ENCODE measurements around the gene LRP5. TPM values are rescaled to one million over a fixed set of nuclear protein-coding genes. Genes with fewer than 3 reads are reported as not detected.

LRP5 gene
- total and polyA plus RNA-seq, 4 experiments from 2014 or later: 0.61 to 1.9 (median 1.4) TPM; not detected in 1

DNA sequence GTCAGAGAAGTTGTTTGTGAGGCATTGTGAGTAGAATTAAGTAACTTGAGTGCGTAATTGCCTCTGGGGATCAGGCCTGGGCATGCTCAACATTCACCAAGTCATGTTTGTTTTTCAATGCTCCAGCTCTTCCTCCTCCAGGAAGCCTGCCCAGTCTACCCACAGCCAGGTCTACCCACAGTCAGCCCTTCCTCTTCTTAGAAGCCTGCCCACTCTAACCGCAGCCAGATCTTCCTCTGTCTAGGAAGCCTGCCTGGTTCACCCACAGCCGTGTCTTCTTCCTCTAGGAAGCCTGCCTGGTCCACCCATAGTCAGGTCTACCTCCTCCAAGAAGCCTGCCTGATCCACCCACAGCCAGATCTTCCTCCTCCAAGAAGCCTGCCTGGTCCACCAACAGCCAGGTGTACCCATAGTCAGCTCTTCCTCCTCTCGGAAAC lies 25.0 kb downstream of the LRP5 start:
- Mint-ChIP-seq H3K4me3 (peak overlapping the region in 4 of 8 donors; percentile 6 to 75 (median 66)), H3K27me3 (no peaks in the 10 kb centered on the region), H3K4me1 (peaks cover 41 to 69% (median 53%) of the 10 kb centered on the region in 4 donors), H3K36me3 (no peaks in the 10 kb centered on the region), H3K27ac (peak overlapping the region in 3 of 7 donors; percentile 15 to 58 (median 30)), H3K9me3 (no peaks in the 10 kb centered on the region)
- POLR2A ChIA-PET (ENCODE audit: partially characterized antibody): no interaction called here
- no peaks in the 10 kb centered on the region for H3K9me3 ChIP-seq (ENCODE audit: control insufficient read depth in 1 of 2, low read length in 2 of 2)
- no peak overlapping the region for H3K27ac ChIP-seq (ENCODE audit: low read depth, low read length)
- H3K4me1 ChIP-seq (ENCODE audit: insufficient read depth, low read length): peaks cover 54% of the 10 kb centered on the region
- H3K36me3 ChIP-seq (ENCODE audit: insufficient read depth, low read length): no peaks in the 10 kb centered on the region
- H3K27me3 ChIP-seq (ENCODE audit: insufficient read depth, low read length): no peaks in the 10 kb centered on the region
- DNase-seq: no peak
- no peak overlapping the region for H3K4me3 ChIP-seq (ENCODE audit: low read length in 2 of 2)
- CTCF ChIA-PET (ENCODE audit: partially characterized antibody): interaction anchor here (1.5 kb wide), 1 partner anchor 80 kb away, joined by 4 read pairs; no protein-coding TSS in a partner anchor
- intact Hi-C loops (cut with micrococcal nuclease): no loop called here

GRCh38 chr11:68338051-68338780 lies 25.8 kb downstream of the LRP5 start:
- DNase-seq: no peak
- Histone ChIP-seq H3K27me3 (ENCODE audit: insufficient read depth, low read length) (no peaks in the 10 kb centered on the region), H3K9me3 (ENCODE audit: control insufficient read depth in 1 of 2, low read length in 2 of 2) (no peaks in the 10 kb centered on the region), H3K27ac (ENCODE audit: low read depth, low read length) (no peak overlapping the region), H3K36me3 (ENCODE audit: insufficient read depth, low read length) (no peaks in the 10 kb centered on the region), H3K4me3 (ENCODE audit: low read length in 2 of 2) (no peak overlapping the region), H3K4me1 (ENCODE audit: insufficient read depth, low read length) (peaks cover 54% of the 10 kb centered on the region)
- POLR2A ChIA-PET (ENCODE audit: partially characterized antibody): no interaction called here
- CTCF ChIA-PET (ENCODE audit: partially characterized antibody): interaction anchor here (1.5 kb wide), 1 partner anchor 81 kb away, joined by 4 read pairs; no protein-coding TSS in a partner anchor
- Mint-ChIP-seq H3K4me1 (peaks cover 36 to 61% (median 46%) of the 10 kb centered on the region in 4 donors), H3K9me3 (no peaks in the 10 kb centered on the region), H3K27me3 (no peaks in the 10 kb centered on the region), H3K36me3 (no peaks in the 10 kb centered on the region), H3K4me3 (peak overlapping the region in 3 of 8 donors; percentile 4 to 72 (median 56)), H3K27ac (no peak overlapping the region)
- intact Hi-C loops (cut with micrococcal nuclease): no loop called here

- POLR2A ChIA-PET (ENCODE audit: partially characterized antibody): interaction anchor here (1.3 kb wide), 1 partner anchor 68 kb away, joined by 4 read pairs; the partner anchor contains the start of gene C11orf24
- peak; percentile 40 to 55 (median 48) for DNase-seq
- H3K36me3 Mint-ChIP-seq: no peaks in the 10 kb centered on the region
- Histone ChIP-seq H3K9me3 (ENCODE audit: control insufficient read depth in 1 of 2, low read length in 2 of 2) (no peaks in the 10 kb centered on the region), H3K27me3 (ENCODE audit: insufficient read depth, low read length) (no peaks in the 10 kb centered on the region), H3K4me1 (ENCODE audit: insufficient read depth, low read length) (peaks cover 54% of the 10 kb centered on the region), H3K36me3 (ENCODE audit: insufficient read depth, low read length) (no peaks in the 10 kb centered on the region), H3K27ac (ENCODE audit: low read depth, low read length) (no peak overlapping the region), H3K4me3 (ENCODE audit: low read length in 2 of 2) (no peak overlapping the region)
- intact Hi-C loops (cut with micrococcal nuclease): no loop called here
- peak overlapping the region in 6 of 7 donors; percentile 0 to 83 (median 79) for H3K27ac Mint-ChIP-seq
- peak overlapping the region in 6 of 8 donors; percentile 5 to 48 (median 36) for H3K4me3 Mint-ChIP-seq
- peaks cover 36 to 56% (median 46%) of the 10 kb centered on the region in 4 donors for H3K4me1 Mint-ChIP-seq
- CTCF ChIA-PET (ENCODE audit: partially characterized antibody): interaction anchor here (1.3 kb wide), 1 partner anchor 82 kb away, joined by 3 read pairs; no protein-coding TSS in a partner anchor
- no peaks in the 10 kb centered on the region for H3K27me3 Mint-ChIP-seq
- H3K9me3 Mint-ChIP-seq: no peaks in the 10 kb centered on the region
Measured at GRCh38 chr11:68340003-68340767, 27.8 kb downstream of the LRP5 start.

- intact Hi-C loops (cut with micrococcal nuclease): no loop called here
- H3K27me3 Mint-ChIP-seq: no peaks in the 10 kb centered on the region
- H3K36me3 ChIP-seq (ENCODE audit: insufficient read depth, low read length): no peaks in the 10 kb centered on the region
- H3K4me3 ChIP-seq (ENCODE audit: low read length in 2 of 2): no peak overlapping the region
- DNase-seq: peak in 4 of 5 donors; percentile 26 to 41 (median 32)
- H3K36me3 Mint-ChIP-seq: no peaks in the 10 kb centered on the region
- peaks cover 46% of the 10 kb centered on the region for H3K4me1 ChIP-seq (ENCODE audit: insufficient read depth, low read length)
- no peaks in the 10 kb centered on the region for H3K27me3 ChIP-seq (ENCODE audit: insufficient read depth, low read length)
- peak overlapping the region in 5 of 8 donors; percentile 5 to 51 (median 36) for H3K4me3 Mint-ChIP-seq
- ChIA-PET POLR2A (ENCODE audit: partially characterized antibody) (interaction anchor here (1.3 kb wide), 1 partner anchor 69 kb away, joined by 4 read pairs; the partner anchor contains the start of gene C11orf24), CTCF (ENCODE audit: partially characterized antibody) (no interaction called here)
- peaks cover 0 to 1% (median 0%) of the 10 kb centered on the region in 8 donors for H3K9me3 Mint-ChIP-seq
- H3K27ac Mint-ChIP-seq: peak overlapping the region in 3 of 7 donors; percentile 0 to 63 (median 29)
- peaks cover 35 to 52% (median 44%) of the 10 kb centered on the region in 4 donors for H3K4me1 Mint-ChIP-seq
- no peaks in the 10 kb centered on the region for H3K9me3 ChIP-seq (ENCODE audit: control insufficient read depth in 1 of 2, low read length in 2 of 2)
- H3K27ac ChIP-seq (ENCODE audit: low read depth, low read length): no peak overlapping the region
Measured at GRCh38 chr11:68340784-68341556, 28.6 kb downstream of the LRP5 start.

- Mint-ChIP-seq H3K4me3 (no peak overlapping the region), H3K27ac (peak overlapping the region in 2 of 7 donors; percentile 52 to 69), H3K36me3 (no peaks in the 10 kb centered on the region), H3K9me3 (peaks cover 0 to 2% (median 0%) of the 10 kb centered on the region in 8 donors), H3K27me3 (no peaks in the 10 kb centered on the region), H3K4me1 (peaks cover 33 to 47% (median 39%) of the 10 kb centered on the region in 4 donors)
- H3K4me1 ChIP-seq (ENCODE audit: insufficient read depth, low read length): peaks cover 40% of the 10 kb centered on the region
- H3K27me3 ChIP-seq (ENCODE audit: insufficient read depth, low read length): no peaks in the 10 kb centered on the region
- DNase-seq: no peak
- ChIA-PET POLR2A (ENCODE audit: partially characterized antibody) (no interaction called here), CTCF (ENCODE audit: partially characterized antibody) (no interaction called here)
- no peaks in the 10 kb centered on the region for H3K36me3 ChIP-seq (ENCODE audit: insufficient read depth, low read length)
- intact Hi-C loops (cut with micrococcal nuclease): no loop called here
- no peak overlapping the region for H3K4me3 ChIP-seq (ENCODE audit: low read length in 2 of 2)
- no peak overlapping the region for H3K27ac ChIP-seq (ENCODE audit: low read depth, low read length)
- no peaks in the 10 kb centered on the region for H3K9me3 ChIP-seq (ENCODE audit: control insufficient read depth in 1 of 2, low read length in 2 of 2)
Measured at GRCh38 chr11:68341557-68342458, 29.4 kb downstream of the LRP5 start.

DNA sequence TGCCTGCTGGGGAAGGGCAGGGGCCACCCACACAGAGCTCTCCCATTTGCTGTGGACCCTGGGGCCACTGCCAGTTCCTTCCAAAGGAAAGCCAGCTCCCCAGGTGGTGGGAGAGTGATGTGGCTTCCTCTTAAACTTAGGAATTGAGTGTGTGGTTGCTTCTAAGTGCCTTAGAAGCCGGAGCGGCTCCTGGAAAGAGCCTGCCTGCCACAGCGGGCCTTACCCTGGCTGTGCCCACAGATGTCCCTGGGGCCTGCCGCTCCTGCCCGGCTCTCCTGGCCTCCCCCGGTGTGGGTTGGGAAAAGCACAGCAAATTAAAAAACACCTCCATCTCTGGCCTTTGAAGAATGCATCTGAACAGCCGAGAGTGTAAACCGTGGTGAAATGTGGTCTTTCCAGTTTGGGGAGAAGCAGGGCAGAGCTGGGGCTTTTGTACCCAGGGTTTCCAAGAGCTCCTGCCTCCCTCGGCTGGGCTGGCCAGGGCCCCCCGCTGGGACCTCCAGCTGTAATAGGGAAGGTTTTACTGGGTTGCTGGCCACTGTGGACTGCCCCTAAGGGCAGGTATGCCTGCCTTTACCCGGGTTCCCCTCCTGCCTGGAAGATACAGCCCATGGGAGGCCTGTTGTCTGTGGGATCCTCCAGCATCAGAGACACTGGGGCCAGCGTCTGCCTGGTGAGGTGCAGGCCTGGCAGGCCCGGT lies 30.2 kb downstream of the LRP5 start:
- peaks cover 32% of the 10 kb centered on the region for H3K4me1 ChIP-seq (ENCODE audit: insufficient read depth, low read length)
- CTCF ChIA-PET (ENCODE audit: partially characterized antibody): no interaction called here
- H3K9me3 Mint-ChIP-seq: peaks cover 0 to 2% (median 0%) of the 10 kb centered on the region in 8 donors
- no peak overlapping the region for H3K27ac ChIP-seq (ENCODE audit: low read depth, low read length)
- peaks cover 25 to 39% (median 31%) of the 10 kb centered on the region in 4 donors for H3K4me1 Mint-ChIP-seq
- POLR2A ChIA-PET (ENCODE audit: partially characterized antibody): no interaction called here
- H3K36me3 ChIP-seq (ENCODE audit: insufficient read depth, low read length): no peaks in the 10 kb centered on the region
- H3K36me3 Mint-ChIP-seq: no peaks in the 10 kb centered on the region
- H3K4me3 ChIP-seq (ENCODE audit: low read length in 2 of 2): no peak overlapping the region
- no peak for DNase-seq
- no peak overlapping the region for H3K27ac Mint-ChIP-seq
- H3K27me3 Mint-ChIP-seq: no peaks in the 10 kb centered on the region
- no peak overlapping the region for H3K4me3 Mint-ChIP-seq
- intact Hi-C loops (cut with micrococcal nuclease): no loop called here
- H3K27me3 ChIP-seq (ENCODE audit: insufficient read depth, low read length): no peaks in the 10 kb centered on the region
- no peaks in the 10 kb centered on the region for H3K9me3 ChIP-seq (ENCODE audit: control insufficient read depth in 1 of 2, low read length in 2 of 2)

Measured in CD4-positive, alpha-beta memory T cell (primary cell).